ENCODE data around the gene BMP6. TPM values are rescaled to one million over a fixed set of nuclear protein-coding genes. Genes with fewer than 3 reads are reported as not detected.

The BMP6 gene
- total RNA-seq, 3 donors from 2014 or later: 3.5 to 11.1 (median 6.2) TPM

GRCh38 chr6:7701212-7701834, 24.6 kb upstream of the BMP6 start:
- Histone ChIP-seq H3K27ac (no peak overlapping the region), H3K36me3 (no peaks in the 10 kb centered on the region), H3K4me3 (no peak overlapping the region), H3K4me1 (no peaks in the 10 kb centered on the region), H3K27me3 (no peaks in the 10 kb centered on the region), H3K9me3 (no peaks in the 10 kb centered on the region)
- intact Hi-C loops (cut with DNase I; ENCODE audit: low total_unique reads): no loop called here
- DNase-seq (ENCODE audit: low spot score in 2 of 2): no peak
- TF ChIP-seq POLR2AphosphoS5 (IDR thresholded peaks at IDR 0.05) (no peak), POLR2A (IDR thresholded peaks at IDR 0.05) (no peak), CTCF (IDR thresholded peaks at IDR 0.05) (no peak)

GRCh38 chr6:7703148-7703680, 22.7 kb upstream of the BMP6 start:
- DNase-seq (ENCODE audit: low spot score in 2 of 2): no peak
- H3K36me3 ChIP-seq: no peaks in the 10 kb centered on the region
- TF ChIP-seq POLR2A (IDR thresholded peaks at IDR 0.05): no peak
- TF ChIP-seq POLR2AphosphoS5 (IDR thresholded peaks at IDR 0.05): no peak
- no peak for TF ChIP-seq CTCF (IDR thresholded peaks at IDR 0.05)
- no peaks in the 10 kb centered on the region for H3K27me3 ChIP-seq
- intact Hi-C loops (cut with DNase I; ENCODE audit: low total_unique reads): no loop called here
- no peaks in the 10 kb centered on the region for H3K4me1 ChIP-seq
- no peaks in the 10 kb centered on the region for H3K9me3 ChIP-seq
- H3K27ac ChIP-seq: no peak overlapping the region
- H3K4me3 ChIP-seq: no peak overlapping the region

- no peak for TF ChIP-seq CTCF (IDR thresholded peaks at IDR 0.05)
- no peak for TF ChIP-seq POLR2AphosphoS5 (IDR thresholded peaks at IDR 0.05)
- TF ChIP-seq POLR2A (IDR thresholded peaks at IDR 0.05): no peak
- Histone ChIP-seq H3K4me1 (no peaks in the 10 kb centered on the region), H3K27ac (no peak overlapping the region), H3K9me3 (no peaks in the 10 kb centered on the region), H3K4me3 (no peak overlapping the region), H3K36me3 (no peaks in the 10 kb centered on the region), H3K27me3 (no peaks in the 10 kb centered on the region)
- intact Hi-C loops (cut with DNase I; ENCODE audit: low total_unique reads): no loop called here
- DNase-seq (ENCODE audit: low spot score in 2 of 2): no peak
Measured at GRCh38 chr6:7705483-7705882, 20.4 kb upstream of the BMP6 start.

GRCh38 chr6:7706269-7706668, 19.6 kb upstream of the BMP6 start:
- Histone ChIP-seq H3K27me3 (no peaks in the 10 kb centered on the region), H3K9me3 (peaks cover 0 to 5% of the 10 kb centered on the region in 2 donors), H3K36me3 (no peaks in the 10 kb centered on the region), H3K27ac (no peak overlapping the region), H3K4me3 (no peak overlapping the region), H3K4me1 (no peaks in the 10 kb centered on the region)
- TF ChIP-seq POLR2AphosphoS5 (IDR thresholded peaks at IDR 0.05) (no peak), CTCF (IDR thresholded peaks at IDR 0.05) (no peak), POLR2A (IDR thresholded peaks at IDR 0.05) (no peak)
- intact Hi-C loops (cut with DNase I; ENCODE audit: low total_unique reads): no loop called here
- no peak for DNase-seq (ENCODE audit: low spot score in 2 of 2)

GRCh38 chr6:7707787-7708186, 18.1 kb upstream of the BMP6 start:
- Histone ChIP-seq H3K4me1 (no peaks in the 10 kb centered on the region), H3K36me3 (no peaks in the 10 kb centered on the region), H3K27me3 (no peaks in the 10 kb centered on the region), H3K4me3 (no peak overlapping the region), H3K9me3 (peaks cover 0 to 5% of the 10 kb centered on the region in 2 donors), H3K27ac (no peak overlapping the region)
- TF ChIP-seq POLR2AphosphoS5 (IDR thresholded peaks at IDR 0.05) (no peak), POLR2A (IDR thresholded peaks at IDR 0.05) (no peak), CTCF (IDR thresholded peaks at IDR 0.05) (no peak)
- DNase-seq (ENCODE audit: low spot score in 2 of 2): no peak
- intact Hi-C loops (cut with DNase I; ENCODE audit: low total_unique reads): no loop called here

Data from breast epithelium (tissue), 4 donors.